Endothelial cell (in vitro differentiated cells): ENCODE results near the gene NEURL1. TPM values are rescaled to one million over a fixed set of nuclear protein-coding genes. Genes with fewer than 3 reads are reported as not detected.
A peak's percentile ranks its signal among the peaks of the same experiment; 100 is the strongest.

ENCODE experiments used
- DNase-seq: peaks from one replicate; pipeline ENCODE4 v3.0.0; 2021; ENCODE audit warnings: low spot score
- H3K27ac Mint-ChIP-seq: one replicate; pipeline ENCODE4 v1.8.0; 2021; ENCODE audit warnings: mixed read lengths, inconsistent platforms; ENCODE audit not compliant: unreplicated experiment
- H3K27me3 Mint-ChIP-seq: one replicate; pipeline ENCODE4 v1.8.0; 2021; ENCODE audit warnings: mild to moderate bottlenecking, moderate library complexity, mixed read lengths, inconsistent platforms; ENCODE audit not compliant: unreplicated experiment
- H3K36me3 Mint-ChIP-seq: one replicate; pipeline ENCODE4 v1.8.0; 2021; ENCODE audit warnings: mild to moderate bottlenecking, low read depth, mixed read lengths, inconsistent platforms; ENCODE audit not compliant: unreplicated experiment
- H3K4me1 Mint-ChIP-seq: one replicate; pipeline ENCODE4 v1.8.0; 2021; ENCODE audit warnings: mild to moderate bottlenecking, mixed read lengths, inconsistent platforms; ENCODE audit not compliant: unreplicated experiment
- H3K4me3 Mint-ChIP-seq: one replicate; pipeline ENCODE4 v1.8.0; 2021; ENCODE audit warnings: mild to moderate bottlenecking, mixed read lengths, inconsistent platforms; ENCODE audit not compliant: unreplicated experiment
- H3K9me3 Mint-ChIP-seq: one replicate; pipeline ENCODE4 v1.8.0; 2021; ENCODE audit warnings: mixed read lengths, inconsistent platforms; ENCODE audit not compliant: unreplicated experiment
- total RNA-seq: library from RNA; stranded (reverse); fragmentation: NEBNext Ultra II Directional; extraction: Animal tissue kit (Norgen Biotek cat#: 25700); gene quantifications from one replicate; pipeline ENCODE4 v1.2.1, GENCODE V29; 2021; ENCODE audit not compliant: unreplicated experiment
- TF ChIP-seq, protein P1 (sequence below): fragments of 200-600 bp; sonication (generic); IDR thresholded peaks from one replicate; pipeline ENCODE4 v1.5.0; 2021; ENCODE audit warnings: antibody characterized with exemption; ENCODE audit not compliant: unreplicated experiment

Gene NEURL1
- total RNA-seq, 1 donor from 2014 or later, result 0.69 TPM

DNA sequence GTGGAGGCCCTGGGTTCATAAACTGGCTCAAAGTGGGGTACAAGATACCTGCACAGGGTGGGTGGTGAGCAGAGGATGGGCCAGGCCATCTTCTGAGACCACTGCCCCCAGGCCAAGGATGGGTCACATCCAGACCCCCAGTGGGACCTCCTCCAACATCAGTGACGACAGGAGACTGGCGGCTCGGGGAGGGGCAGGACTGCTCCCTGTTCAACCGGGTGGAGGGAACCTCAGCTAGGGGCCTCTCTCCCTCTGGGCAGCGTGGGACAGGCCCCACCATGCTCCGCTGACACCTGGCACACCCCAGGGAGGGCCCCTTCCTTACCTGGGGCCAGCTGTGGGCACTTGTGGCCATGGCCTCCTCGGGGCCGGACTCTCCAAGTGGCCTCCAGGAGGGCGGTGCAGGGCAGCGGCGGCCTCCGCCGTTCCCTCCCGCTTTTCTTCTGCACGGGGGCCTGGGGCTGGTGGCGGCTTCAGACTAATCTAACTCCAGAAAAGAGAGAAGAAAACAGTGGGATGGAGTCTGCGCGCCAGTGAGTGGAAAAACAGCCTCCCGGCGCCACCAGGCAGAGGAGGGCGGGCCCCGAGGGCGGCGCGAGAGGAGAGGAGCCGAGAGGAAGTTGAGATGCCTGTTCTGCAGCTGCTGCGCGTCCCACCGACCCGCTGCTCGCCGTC, 41.5 kb upstream of the NEURL1 start, which contains the start of gene CALHM2:
TSS of gene CALHM2 (minus strand) at position 540 of the 675 bp plus-strand sequence. CDS start 2,429 bp downstream, outside the sequence.
- no peak within 1 kb of the TSS for H3K4me3 Mint-ChIP-seq
- DNase-seq, result peak; percentile 51
- H3K36me3 Mint-ChIP-seq, result peaks cover 16% of the 10 kb centered on the region
- peaks cover 19% of the 10 kb centered on the region for H3K4me1 Mint-ChIP-seq
- no peaks in the 10 kb centered on the region for H3K9me3 Mint-ChIP-seq
- H3K27me3 Mint-ChIP-seq, result peaks cover 13% of the 10 kb centered on the region
- TF ChIP-seq, protein P1, sequence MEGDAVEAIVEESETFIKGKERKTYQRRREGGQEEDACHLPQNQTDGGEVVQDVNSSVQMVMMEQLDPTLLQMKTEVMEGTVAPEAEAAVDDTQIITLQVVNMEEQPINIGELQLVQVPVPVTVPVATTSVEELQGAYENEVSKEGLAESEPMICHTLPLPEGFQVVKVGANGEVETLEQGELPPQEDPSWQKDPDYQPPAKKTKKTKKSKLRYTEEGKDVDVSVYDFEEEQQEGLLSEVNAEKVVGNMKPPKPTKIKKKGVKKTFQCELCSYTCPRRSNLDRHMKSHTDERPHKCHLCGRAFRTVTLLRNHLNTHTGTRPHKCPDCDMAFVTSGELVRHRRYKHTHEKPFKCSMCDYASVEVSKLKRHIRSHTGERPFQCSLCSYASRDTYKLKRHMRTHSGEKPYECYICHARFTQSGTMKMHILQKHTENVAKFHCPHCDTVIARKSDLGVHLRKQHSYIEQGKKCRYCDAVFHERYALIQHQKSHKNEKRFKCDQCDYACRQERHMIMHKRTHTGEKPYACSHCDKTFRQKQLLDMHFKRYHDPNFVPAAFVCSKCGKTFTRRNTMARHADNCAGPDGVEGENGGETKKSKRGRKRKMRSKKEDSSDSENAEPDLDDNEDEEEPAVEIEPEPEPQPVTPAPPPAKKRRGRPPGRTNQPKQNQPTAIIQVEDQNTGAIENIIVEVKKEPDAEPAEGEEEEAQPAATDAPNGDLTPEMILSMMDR, result no peak
- no peak within 1 kb of the TSS for H3K27ac Mint-ChIP-seq

DNA sequence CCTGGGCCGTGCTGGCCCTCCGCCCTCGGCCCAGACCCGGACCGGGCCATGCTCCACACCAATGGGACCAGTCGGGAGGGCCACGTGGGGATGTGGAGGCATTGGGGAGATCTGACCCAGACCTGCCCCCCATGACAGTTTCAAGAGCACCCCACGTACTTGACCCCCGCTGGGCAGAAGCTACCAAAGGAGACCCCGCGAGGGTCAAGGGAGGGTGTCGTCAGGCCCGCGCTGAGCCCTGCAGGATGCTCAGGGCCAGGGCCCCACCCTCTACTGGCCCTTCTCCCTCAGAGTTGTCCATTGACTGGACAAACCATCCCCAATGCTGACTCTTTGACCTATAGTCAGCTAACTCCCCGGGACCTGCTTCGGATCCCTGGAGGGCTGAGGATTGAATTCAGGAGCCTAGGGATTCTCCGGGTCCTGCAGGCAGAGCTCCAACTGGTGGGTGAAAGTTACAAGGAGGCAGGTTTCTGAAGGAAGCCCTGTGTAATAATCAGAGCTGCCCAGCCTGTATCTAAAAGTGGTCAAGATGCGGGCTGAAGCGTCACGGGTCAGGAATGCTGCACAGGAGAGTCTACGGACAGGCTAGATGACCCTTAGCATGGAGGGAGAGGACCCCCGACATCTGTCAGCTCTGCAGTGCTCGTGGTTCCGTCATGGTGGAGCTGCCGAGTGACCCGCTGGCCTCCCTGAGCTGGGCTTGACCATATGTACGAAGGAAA, 40.8 kb upstream of the NEURL1 start:
- Mint-ChIP-seq H3K4me3 (no peak overlapping the region), H3K36me3 (peaks cover 13% of the 10 kb centered on the region), H3K27me3 (peaks cover 14% of the 10 kb centered on the region), H3K9me3 (no peaks in the 10 kb centered on the region), H3K4me1 (peaks cover 19% of the 10 kb centered on the region), H3K27ac (no peak overlapping the region)
- DNase-seq, result no peak
- TF ChIP-seq, protein P1, result no peak

DNA sequence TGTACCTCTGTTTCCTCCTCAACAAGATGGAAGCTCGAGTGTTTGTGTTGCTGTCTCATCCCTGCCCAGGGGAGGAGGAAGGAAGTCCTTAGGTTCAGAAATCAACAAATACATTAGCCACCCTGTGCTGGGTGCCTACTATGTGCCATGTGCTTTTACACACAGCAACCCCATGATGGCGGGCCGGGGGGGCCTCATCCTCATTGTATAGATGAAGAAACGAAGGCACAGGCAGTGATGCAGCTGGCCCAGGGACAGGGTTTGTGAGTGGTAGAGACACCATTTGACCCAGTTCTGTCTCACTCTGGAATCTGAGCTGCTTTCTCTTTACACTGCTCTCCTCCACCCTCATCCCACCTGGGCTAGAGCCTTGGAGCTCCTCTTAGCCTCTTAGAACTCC, 39.5 kb upstream of the NEURL1 start:
- Mint-ChIP-seq H3K36me3 (peaks cover 3% of the 10 kb centered on the region), H3K27ac (no peak overlapping the region), H3K9me3 (no peaks in the 10 kb centered on the region), H3K27me3 (peaks cover 12% of the 10 kb centered on the region), H3K4me3 (no peak overlapping the region), H3K4me1 (peaks cover 16% of the 10 kb centered on the region)
- TF ChIP-seq, protein P1, result no peak
- DNase-seq, result no peak

DNA sequence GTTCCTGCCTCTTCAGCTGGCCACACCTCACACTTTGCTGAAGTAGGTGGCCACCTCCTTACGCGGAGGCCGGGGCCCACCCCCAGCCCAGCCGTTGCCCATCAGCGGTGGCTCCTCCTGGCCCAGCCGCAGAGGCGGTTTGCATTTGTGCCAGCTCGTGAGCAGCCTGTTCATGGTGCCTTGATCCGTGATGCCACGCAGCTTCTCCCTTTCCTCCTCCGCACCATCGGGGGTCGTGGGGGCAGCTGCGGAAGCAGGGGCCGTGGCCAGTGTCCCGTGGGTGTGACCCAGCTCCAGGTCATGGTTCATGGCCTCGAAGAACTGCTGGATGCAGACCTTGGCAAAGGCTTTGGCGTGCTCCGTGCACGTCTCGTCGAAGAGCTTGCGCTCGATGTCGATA, 38.3 kb upstream of the NEURL1 start:
- no peak for DNase-seq
- H3K9me3 Mint-ChIP-seq, result no peaks in the 10 kb centered on the region

More for the DNA sequence above, 38.3 kb upstream of the NEURL1 start:
- Mint-ChIP-seq H3K27ac (no peak overlapping the region), H3K36me3 (no peaks in the 10 kb centered on the region), H3K4me1 (peaks cover 10% of the 10 kb centered on the region), H3K27me3 (peaks cover 7% of the 10 kb centered on the region), H3K4me3 (no peak overlapping the region)
- TF ChIP-seq, protein P1, result no peak
